Astrocyte (in vitro differentiated cells and primary cell): Measurements from ENCODE around the gene ATP2B3. TPM values are rescaled to one million over a fixed set of nuclear protein-coding genes. Genes with fewer than 3 reads are reported as not detected.
A peak's percentile ranks its signal among the peaks of the same experiment; 100 is the strongest.

Experiments
- DNase-seq: peaks from one replicate; pipeline ENCODE4 v3.0.0-alpha.2; 2010; ENCODE audit warnings: low read depth
- FAIRE-seq: peaks from 2 replicates; lab custom pipeline; 2011; peaks lifted over from hg19 to GRCh38; lab: Jason Lieb, UNC
- H2AFZ ChIP-seq: 2 replicates; pipeline ENCODE4 v1.6.0; 2012; ENCODE audit warnings: low read depth, low read length, inconsistent platforms
- H3K27ac ChIP-seq: 2 replicates; pipeline ENCODE4 v1.5.1; 2011; ENCODE audit warnings: low read depth, low read length, inconsistent platforms
- H3K27me3 ChIP-seq: 2 replicates; pipeline ENCODE4 v1.6.0; 2011; ENCODE audit warnings: low read length, inconsistent platforms; ENCODE audit not compliant: insufficient read depth
- H3K36me3 ChIP-seq: 2 replicates; pipeline ENCODE4 v1.5.1; 2011; ENCODE audit warnings: low read length, inconsistent platforms; ENCODE audit not compliant: insufficient read depth
- H3K4me1 ChIP-seq: 2 replicates; pipeline ENCODE4 v1.5.1; 2011; ENCODE audit warnings: low read length, inconsistent platforms; ENCODE audit not compliant: insufficient read depth
- H3K4me2 ChIP-seq: 2 replicates; pipeline ENCODE4 v1.6.0; 2012; ENCODE audit warnings: low read length, inconsistent platforms
- H3K4me3 ChIP-seq: 2 replicates; pipeline ENCODE4 v1.5.1; 2011; ENCODE audit warnings: low read depth, mild to moderate bottlenecking, low read length, inconsistent platforms; ENCODE audit not compliant: insufficient read depth
- H3K79me2 ChIP-seq: 2 replicates; pipeline ENCODE4 v1.6.0; 2012; ENCODE audit warnings: mild to moderate bottlenecking, low read length, inconsistent platforms; ENCODE audit not compliant: insufficient read depth
- H3K9ac ChIP-seq: 2 replicates; pipeline ENCODE4 v1.6.0; 2012; ENCODE audit warnings: mild to moderate bottlenecking, low read length, inconsistent platforms
- H3K9me3 ChIP-seq: 2 replicates; pipeline ENCODE4 v1.5.1; 2012; ENCODE audit warnings: low read depth, mild to moderate bottlenecking, low read length, inconsistent platforms; ENCODE audit not compliant: insufficient read depth
- H4K20me1 ChIP-seq: 2 replicates; pipeline ENCODE4 v1.6.0; 2012; ENCODE audit warnings: low read length, inconsistent platforms; ENCODE audit not compliant: insufficient read depth
- H3K27ac Mint-ChIP-seq: one replicate; pipeline ENCODE4 v1.8.0; 2021; ENCODE audit warnings: mild to moderate bottlenecking, mixed read lengths; ENCODE audit not compliant: unreplicated experiment
- H3K27me3 Mint-ChIP-seq: one replicate; pipeline ENCODE4 v1.8.0; 2021; ENCODE audit warnings: low read depth, mixed read lengths; ENCODE audit not compliant: unreplicated experiment
- H3K36me3 Mint-ChIP-seq: one replicate; pipeline ENCODE4 v1.8.0; 2021; ENCODE audit warnings: low read depth, mixed read lengths; ENCODE audit not compliant: unreplicated experiment
- H3K4me1 Mint-ChIP-seq: one replicate; pipeline ENCODE4 v1.8.0; 2021; ENCODE audit warnings: low read depth, mixed read lengths; ENCODE audit not compliant: unreplicated experiment
- H3K4me3 Mint-ChIP-seq: one replicate; pipeline ENCODE4 v1.8.0; 2021; ENCODE audit warnings: mild to moderate bottlenecking, moderate library complexity, mixed read lengths; ENCODE audit not compliant: unreplicated experiment
- H3K9me3 Mint-ChIP-seq: one replicate; pipeline ENCODE4 v1.8.0; 2021; ENCODE audit warnings: mild to moderate bottlenecking, mixed read lengths; ENCODE audit not compliant: unreplicated experiment
- CTCF ChIP-seq: IDR thresholded peaks from 2 replicates; pipeline ENCODE4 v1.5.1; 2011; ENCODE audit warnings: low read depth, mild to moderate bottlenecking, inconsistent platforms, low read length, moderate library complexity; ENCODE audit not compliant: insufficient read depth
- EZH2 ChIP-seq: IDR thresholded peaks from 2 replicates; pipeline ENCODE4 v1.6.1; 2012; ENCODE audit warnings: mild to moderate bottlenecking, low read length, inconsistent platforms; ENCODE audit not compliant: insufficient read depth
- total RNA-seq: library from RNA; stranded (reverse); gene quantifications from 2 replicates; pipeline ENCODE4 v1.2.1, GENCODE V29; 2021

The ATP2B3 gene
- total RNA-seq, 1 donor from 2014 or later = 0.52 TPM

- no peaks in the 10 kb centered on the region for H3K27me3 ChIP-seq
- H3K79me2 ChIP-seq = no peaks in the 10 kb centered on the region
- no peaks in the 10 kb centered on the region for H3K4me1 ChIP-seq
- Mint-ChIP-seq H3K36me3 (no peaks in the 10 kb centered on the region), H3K27ac (no peak overlapping the region), H3K4me1 (peaks cover 11% of the 10 kb centered on the region), H3K9me3 (no peaks in the 10 kb centered on the region), H3K27me3 (peaks cover 7% of the 10 kb centered on the region), H3K4me3 (no peak overlapping the region)
- no peak for DNase-seq
- no peak overlapping the region for H3K4me3 ChIP-seq
- H3K9me3 ChIP-seq = no peaks in the 10 kb centered on the region
- no peaks in the 10 kb centered on the region for H4K20me1 ChIP-seq
- H2AFZ ChIP-seq = no peak overlapping the region
- no peak overlapping the region for H3K4me2 ChIP-seq
- FAIRE-seq = no peak
- no peak overlapping the region for H3K9ac ChIP-seq
- no peak for TF ChIP-seq EZH2
- TF ChIP-seq CTCF = no peak
- H3K27ac ChIP-seq = no peak overlapping the region
- no peaks in the 10 kb centered on the region for H3K36me3 ChIP-seq
Observed at GRCh38 chrX:153549807-153550206, 32.4 kb downstream of the ATP2B3 start.

GRCh38 chrX:153551135-153551534, 33.7 kb downstream of the ATP2B3 start:
- no peak for DNase-seq
- H3K9me3 ChIP-seq = no peaks in the 10 kb centered on the region
- H3K27me3 ChIP-seq = no peaks in the 10 kb centered on the region
- Mint-ChIP-seq H3K9me3 (no peaks in the 10 kb centered on the region), H3K36me3 (no peaks in the 10 kb centered on the region), H3K27me3 (peaks cover 12% of the 10 kb centered on the region), H3K4me1 (peaks cover 11% of the 10 kb centered on the region), H3K4me3 (no peak overlapping the region), H3K27ac (no peak overlapping the region)
- H3K27ac ChIP-seq = no peak overlapping the region
- no peaks in the 10 kb centered on the region for H3K79me2 ChIP-seq
- peak; percentile 29 for FAIRE-seq
- no peak overlapping the region for H3K9ac ChIP-seq
- H2AFZ ChIP-seq = no peak overlapping the region
- no peaks in the 10 kb centered on the region for H3K36me3 ChIP-seq
- TF ChIP-seq CTCF = no peak
- TF ChIP-seq EZH2 = no peak
- no peaks in the 10 kb centered on the region for H4K20me1 ChIP-seq
- H3K4me2 ChIP-seq = no peak overlapping the region
- H3K4me3 ChIP-seq = no peak overlapping the region
- H3K4me1 ChIP-seq = no peaks in the 10 kb centered on the region

- no peak overlapping the region for H2AFZ ChIP-seq
- H3K4me3 ChIP-seq = no peak overlapping the region
- H3K4me3 Mint-ChIP-seq = no peak overlapping the region
- no peaks in the 10 kb centered on the region for H3K4me1 ChIP-seq
- no peak overlapping the region for H3K4me2 ChIP-seq
- H4K20me1 ChIP-seq = no peaks in the 10 kb centered on the region
- H3K9ac ChIP-seq = no peak overlapping the region
- no peaks in the 10 kb centered on the region for H3K36me3 Mint-ChIP-seq
- H3K27me3 Mint-ChIP-seq = peaks cover 17% of the 10 kb centered on the region
- H3K27ac ChIP-seq = no peak overlapping the region
- no peaks in the 10 kb centered on the region for H3K9me3 ChIP-seq
- DNase-seq (no peak), FAIRE-seq (peak; percentile 83)
- H3K4me1 Mint-ChIP-seq = peaks cover 11% of the 10 kb centered on the region
- no peaks in the 10 kb centered on the region for H3K36me3 ChIP-seq
- no peak overlapping the region for H3K27ac Mint-ChIP-seq
- H3K9me3 Mint-ChIP-seq = no peaks in the 10 kb centered on the region
- no peak for TF ChIP-seq EZH2
- TF ChIP-seq CTCF = peak; percentile 56
- no peaks in the 10 kb centered on the region for H3K27me3 ChIP-seq
- H3K79me2 ChIP-seq = no peaks in the 10 kb centered on the region
Observed at GRCh38 chrX:153554519-153555167, 37.2 kb downstream of the ATP2B3 start.
